Stimulated activated CD4-positive, alpha-beta T cell treated with anti-CD3 and anti-CD28 coated beads, Interleukin-4, amount 100 ng/mL, for 48 hours (primary cell): ENCODE measurements around the gene OCA2.
"Not testable (repeated sequence)": the region's sequence is repeated elsewhere in the genome, so short reads cannot be mapped to it uniquely, and the experiment has no call there.

Experiments used
- DNase-seq, 2 donors: peaks; one replicate each; pipeline ENCODE4 v3.0.0-alpha.2; 2020; ENCODE audit warnings: low read depth in 2 of 2

OCA2 gene

DNA sequence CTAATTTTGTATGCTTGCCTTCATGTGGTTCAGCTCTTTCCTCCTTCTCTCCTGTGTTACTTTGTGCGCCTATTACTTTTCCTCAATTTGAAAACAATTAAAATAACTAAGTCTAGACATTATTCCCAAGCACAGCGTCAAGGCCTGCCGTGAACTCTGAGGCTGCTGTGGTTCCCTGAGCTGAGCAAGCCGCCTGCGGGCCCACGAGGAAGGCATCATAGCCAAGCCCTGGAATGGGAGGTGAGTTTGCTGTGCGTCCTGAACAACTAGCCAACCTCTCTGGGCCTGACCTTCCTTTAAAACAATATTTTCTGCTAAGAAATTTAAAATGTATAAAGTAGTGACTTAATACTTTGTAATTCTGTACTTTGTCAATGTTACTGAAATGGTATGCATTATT lies 327.2 kb downstream of the OCA2 start:
- no peak for DNase-seq

DNA sequence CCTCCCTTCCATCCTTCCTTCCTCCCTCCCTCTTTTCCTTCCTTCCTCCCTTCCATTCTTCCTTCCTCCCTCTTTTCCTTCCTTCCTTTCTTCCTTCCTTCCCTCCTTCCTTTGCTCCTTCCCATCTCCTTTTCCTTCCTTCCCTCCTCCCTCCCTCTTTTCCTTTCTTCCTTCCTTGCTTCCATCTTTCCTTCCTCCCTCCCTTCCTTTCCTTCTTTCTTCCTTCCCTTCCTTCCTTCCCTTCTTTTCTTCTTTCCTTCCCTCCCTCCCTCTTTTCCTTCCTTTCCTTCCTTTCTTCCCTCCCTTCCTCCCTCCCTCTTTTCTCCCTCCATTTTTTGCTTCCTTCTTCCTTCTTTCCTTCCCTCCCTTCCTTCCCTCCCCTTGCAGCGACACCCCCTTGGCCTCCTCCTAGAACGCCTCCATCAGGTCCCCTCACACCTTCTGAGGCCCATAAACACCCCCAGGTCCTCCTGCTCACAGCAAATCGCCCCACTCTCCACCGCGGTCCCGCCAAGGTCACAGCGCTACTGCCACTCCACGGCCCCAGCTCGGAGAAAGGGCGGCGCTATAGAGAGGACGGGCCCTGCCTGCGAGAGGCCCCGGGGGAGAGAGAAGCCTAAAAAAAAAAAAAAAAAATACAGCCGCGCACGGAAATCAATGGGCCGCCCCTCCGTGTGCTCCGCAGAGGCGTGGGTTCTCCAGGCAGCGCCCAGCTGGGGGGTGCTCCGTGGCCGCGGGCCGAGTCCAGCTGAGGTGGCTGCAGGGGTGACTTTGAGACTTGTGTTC lies 328.2 kb downstream of the OCA2 start:
- no peak for DNase-seq

DNA sequence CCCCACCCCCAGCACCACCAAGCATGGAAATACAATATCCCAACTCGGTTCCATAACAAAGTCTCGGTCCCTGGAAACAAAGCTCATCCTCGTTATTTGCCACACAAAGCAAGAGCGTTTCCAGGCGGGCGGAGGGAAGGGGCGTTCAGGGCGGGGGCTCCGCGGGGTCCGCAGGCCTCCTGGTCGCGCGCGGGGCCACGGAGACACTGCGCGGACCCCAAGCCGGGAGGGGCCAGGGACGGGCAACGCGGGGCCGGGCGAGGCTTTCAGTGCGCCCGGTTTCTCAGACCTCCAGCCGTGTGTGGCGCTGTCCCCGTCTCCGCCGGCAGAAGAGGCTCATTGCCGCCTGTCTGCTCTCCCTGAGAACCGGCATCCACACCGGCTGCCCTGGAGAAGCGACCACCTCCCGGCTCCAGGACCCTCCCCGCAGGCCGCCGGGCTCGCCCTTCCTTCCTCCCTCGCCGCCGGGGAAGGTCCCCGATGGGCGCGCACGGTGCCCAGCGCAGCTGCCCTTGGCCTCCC lies 329.0 kb downstream of the OCA2 start:
- no peak for DNase-seq

DNA sequence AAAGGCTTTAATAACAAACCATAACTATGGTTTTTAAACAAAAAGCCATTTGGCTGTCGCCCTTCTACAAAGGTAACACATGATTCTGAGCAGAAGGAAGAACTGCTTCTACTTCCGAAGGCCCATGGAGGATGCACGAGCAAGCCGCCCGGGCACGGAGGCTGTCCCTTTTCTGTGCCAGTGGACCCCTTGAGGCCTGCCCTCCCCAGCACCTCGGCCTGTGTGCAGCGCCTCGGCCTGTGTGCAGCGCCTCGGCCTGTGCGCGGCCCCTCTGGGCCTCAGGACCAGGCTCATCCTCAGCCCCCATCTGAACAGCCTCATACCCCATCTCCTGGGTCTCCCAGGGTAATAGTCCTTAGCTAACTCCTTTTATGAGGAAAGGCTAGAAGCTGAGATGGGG lies 329.5 kb downstream of the OCA2 start:
- DNase-seq, result no peak

DNA sequence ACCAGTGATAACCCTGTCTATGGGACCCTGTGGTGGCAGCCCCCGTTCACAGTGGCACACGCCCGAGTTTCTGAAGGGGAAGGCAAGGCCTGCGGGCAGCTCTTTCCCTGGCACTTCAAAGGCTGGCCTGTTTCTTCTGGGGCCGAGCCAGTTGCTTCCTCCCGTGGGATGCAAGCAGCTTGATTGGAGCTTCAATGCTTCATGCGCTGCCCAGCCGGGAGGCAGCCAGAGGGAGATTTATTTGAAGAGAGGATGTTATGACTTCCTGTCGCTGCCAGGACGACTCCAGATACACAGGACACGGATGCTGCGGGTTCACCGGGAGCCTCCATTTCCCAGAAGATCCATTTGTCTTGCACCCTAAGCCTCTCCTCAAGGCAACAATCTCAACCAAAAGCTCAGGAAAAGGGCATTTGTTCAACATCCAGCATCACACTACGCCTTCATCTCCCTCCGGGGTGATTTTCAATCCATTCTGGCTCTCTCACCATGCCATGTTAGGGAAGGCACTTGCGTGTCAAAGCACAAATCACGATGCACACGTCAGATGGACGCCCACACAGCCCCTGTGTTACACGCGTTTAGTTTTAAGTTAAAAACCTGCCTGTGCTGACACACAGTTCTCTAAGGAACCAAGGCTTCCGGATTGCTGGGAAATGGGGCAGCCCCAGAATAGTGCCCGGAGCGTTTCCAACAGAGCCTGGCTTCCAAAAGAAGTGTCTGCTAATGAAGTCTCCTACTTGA lies 330.2 kb downstream of the OCA2 start:
- no peak for DNase-seq

DNA sequence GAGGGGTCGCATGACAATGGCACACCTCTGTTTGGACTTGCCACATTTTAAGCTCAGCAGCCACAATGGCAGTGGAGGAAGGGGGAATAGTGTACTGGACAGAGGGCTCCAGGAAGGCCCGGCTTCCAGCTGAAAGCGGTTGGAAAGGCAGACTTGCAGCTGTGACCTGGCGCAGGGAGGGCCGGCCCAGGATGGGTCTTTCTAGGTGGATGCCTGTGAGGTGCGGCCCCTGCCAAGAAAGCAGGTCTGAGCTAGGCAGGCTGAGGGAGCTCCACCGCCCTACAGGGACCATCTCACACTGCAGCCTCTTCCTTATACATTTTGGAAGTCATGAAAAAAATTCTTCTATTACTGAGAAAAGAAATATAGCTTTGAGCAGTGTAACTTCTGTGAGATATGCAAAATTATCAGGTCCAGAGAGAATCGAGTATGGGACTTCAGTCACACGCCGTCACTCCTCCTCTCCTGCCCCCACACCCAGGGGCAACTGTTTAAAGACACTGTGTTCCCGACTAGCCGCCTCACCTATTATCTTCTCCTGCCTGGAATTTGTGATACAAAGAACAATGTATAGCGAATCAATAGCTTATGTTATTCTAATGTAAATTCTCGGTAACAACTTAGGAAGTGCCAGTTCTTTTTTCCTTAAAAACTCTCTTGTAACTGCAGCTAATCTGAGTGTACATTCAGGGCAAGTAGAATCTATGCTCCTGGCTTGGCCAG lies 331.0 kb downstream of the OCA2 start:
- DNase-seq, result no peak

DNA sequence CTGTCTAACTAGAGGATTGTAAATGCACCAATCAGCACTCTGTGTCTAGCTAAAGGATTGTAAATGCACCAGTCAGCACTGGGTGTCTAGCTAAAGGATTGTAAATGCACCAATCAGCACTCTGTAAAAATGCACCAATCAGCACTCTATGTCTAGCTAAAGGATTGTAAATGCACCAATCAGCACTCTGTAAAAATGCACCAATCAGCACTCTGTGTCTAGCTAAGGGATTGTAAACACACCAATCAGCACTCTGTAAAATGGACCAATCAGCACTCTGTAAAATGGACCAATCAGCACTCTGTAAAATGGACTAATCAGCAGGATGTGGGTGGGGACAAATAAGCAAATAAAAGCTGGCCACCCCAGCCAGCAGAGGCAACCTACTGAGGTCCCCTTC lies 331.7 kb downstream of the OCA2 start:
- DNase-seq, result not testable (repeated sequence)

DNA sequence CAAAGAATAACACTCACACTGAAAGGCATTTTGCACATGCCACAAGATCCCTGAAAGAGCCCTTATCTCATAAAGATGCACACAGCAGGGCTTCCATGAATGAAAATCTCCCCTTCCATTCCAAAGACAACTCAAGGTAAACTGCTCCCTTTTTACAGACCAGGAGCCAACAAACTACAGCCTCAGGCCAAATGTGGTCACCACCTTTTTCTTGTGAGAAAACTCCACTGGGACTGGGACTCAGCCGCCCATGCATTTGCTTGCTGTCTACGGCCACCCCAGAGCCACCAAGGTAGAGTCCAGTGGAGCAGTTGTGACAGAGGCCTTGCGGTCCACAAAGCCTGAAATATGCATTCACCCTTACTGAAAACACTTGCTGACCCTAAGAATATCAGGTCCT lies 334.8 kb downstream of the OCA2 start:
- DNase-seq, result no peak

DNA sequence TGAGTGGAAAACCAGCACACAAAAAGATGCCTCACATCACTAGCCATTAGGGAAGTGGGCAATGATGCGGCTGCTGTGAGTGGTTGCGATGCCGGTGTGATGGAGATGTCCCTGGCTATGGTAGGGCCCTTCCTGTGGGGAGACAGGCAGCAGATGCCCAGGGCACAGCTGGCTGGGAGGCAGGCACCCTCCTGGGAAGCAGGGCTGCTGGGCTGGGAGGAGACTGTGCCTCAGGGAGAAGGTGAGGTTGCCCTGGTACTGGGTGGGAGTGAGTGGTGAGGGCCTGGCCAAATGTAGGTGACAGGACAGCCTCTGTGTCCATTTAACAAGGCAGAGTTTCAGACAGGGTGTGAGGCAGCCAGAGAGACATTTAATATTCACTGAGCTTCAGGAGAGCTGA lies 335.6 kb downstream of the OCA2 start:
- DNase-seq, result no peak

DNA sequence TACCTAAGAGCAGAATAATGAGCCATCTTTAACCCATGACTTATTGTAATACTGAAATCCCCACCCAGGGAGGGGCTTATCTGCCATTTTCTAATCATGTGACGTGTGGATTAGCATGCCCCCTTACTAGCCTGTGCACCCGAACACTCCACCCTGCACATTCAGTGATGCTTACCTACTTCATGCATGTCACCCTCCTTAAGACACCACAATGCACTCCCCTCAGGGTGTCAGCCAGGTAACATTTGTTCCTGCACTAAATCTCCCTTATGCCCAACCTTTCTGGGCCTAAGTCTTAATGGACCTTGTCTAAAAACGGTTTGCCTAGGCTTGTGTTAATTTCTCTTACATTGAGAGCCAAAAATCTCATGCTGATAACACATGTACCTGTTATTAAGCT lies 336.6 kb downstream of the OCA2 start:
- no peak for DNase-seq

DNA sequence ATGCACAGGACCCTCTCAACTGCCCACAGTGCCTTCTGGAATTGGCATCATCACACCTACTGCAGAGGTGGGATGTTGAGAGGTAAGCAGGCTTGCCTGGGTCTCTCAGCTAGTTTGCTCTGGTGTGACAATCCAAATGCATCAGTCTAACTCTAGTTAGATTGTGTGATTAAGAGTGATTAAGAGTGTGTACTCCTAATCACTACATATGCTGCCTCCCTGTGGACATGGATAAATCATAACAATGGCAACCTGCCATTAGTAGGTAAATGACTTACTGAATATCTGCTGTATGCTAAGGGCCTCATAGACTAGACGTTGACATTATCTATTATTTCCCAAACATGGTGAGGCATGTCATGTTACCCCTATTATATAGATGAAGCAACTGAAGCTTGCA lies 342.1 kb downstream of the OCA2 start:
- no peak for DNase-seq

DNA sequence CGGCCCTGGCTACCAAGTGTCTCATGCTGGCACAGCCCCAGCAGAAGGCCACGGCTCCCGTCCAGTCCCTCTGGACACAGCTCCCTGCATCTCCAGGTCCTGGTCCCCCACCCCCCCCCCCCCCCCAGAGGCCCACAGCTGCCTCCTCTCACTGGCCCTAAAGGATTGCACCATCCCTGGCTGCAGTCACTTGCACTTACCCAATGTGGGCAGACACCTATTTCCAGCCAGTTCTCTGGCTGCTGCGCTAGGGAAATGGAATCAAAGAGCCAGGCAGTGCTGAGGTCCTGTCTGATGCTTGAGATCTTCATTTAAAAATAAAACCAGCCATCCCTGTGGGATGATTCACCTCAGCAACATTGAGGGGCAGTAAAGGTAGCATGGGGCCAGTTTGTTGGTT lies 346.4 kb downstream of the OCA2 start:
- DNase-seq, result no peak

DNA sequence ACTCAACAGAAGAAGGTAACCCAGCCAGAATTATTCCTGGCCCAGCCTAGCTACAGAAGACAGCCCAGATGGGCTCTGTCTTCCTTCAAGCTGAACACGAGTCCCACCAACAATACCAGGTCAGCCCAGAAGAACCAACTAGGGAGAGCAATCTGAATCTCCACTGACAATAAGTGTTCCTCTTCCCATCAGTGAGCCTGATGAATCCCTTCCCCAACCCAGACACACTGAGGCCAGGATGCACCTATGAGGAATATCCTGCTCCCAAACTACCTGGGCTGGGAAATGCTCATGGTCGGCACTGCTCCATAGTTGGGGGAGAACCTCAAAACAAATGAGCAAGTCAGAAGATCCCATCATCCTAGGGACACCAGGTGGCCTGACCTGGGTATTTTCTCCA lies 351.1 kb downstream of the OCA2 start:
- DNase-seq, result no peak

DNA sequence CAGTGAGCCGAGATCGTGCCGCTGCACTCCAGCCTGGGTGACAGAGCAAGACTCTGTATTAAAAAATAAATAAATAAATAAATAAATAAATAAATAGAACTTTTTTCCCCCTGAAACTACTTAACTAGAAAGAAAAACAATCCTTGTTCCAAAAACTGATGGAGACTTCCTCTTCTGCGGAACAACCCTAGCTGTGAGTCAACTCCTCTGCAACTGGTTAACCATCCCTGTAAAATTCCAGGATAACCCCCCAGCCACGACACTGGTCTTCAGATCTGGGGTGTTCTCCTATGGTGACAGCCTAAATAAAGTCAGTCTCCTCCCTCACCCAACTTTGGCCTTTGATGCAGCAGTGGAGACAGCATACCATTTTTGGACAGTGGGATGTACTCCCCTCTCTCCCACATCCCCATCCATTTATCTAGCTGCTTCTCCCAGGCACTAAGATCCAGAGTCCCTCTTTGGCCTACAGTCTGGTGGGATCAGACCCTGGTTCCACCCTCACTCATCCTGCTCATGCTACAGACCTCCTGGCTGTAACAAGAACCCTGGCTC lies 352.6 kb downstream of the OCA2 start:
- DNase-seq, result no peak

DNA sequence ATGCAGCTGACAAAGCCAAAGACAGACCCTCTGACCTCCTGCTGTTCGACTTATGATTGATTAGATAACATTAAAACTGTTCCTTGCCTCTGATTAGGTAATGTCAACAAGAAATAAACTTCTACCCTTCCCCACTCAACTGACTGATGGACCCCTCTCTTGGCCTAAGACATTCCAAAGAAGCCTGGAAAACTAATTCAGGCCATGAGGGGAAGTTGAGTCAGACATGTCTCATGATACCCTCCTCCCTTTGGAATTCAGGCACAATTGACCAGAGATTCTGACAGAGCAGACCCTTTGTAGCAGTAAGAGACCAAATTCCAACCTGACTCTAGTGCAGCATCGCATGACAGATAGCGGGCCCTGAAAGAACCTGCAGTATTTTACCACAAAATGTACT lies 354.5 kb downstream of the OCA2 start:
- no peak for DNase-seq

DNA sequence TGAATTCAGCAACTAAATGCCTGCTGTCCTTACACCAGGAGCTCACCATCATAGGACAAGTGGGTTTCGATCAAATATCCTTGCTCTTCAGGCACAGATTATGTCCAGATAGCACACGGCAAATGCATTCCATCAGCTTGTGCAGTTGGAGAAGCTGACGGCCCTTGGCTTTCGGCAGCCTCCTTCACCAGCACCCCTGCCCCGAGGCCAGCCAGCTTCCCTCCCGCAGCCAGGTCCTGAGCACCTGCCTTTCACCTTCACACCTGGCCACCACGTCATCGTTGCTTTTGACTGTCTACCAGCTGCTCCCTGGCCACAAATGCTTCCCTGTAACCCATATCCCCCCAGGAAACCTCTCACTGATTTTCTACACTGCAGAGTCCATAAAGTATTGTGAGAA lies 355.5 kb downstream of the OCA2 start:
- DNase-seq, result no peak

DNA sequence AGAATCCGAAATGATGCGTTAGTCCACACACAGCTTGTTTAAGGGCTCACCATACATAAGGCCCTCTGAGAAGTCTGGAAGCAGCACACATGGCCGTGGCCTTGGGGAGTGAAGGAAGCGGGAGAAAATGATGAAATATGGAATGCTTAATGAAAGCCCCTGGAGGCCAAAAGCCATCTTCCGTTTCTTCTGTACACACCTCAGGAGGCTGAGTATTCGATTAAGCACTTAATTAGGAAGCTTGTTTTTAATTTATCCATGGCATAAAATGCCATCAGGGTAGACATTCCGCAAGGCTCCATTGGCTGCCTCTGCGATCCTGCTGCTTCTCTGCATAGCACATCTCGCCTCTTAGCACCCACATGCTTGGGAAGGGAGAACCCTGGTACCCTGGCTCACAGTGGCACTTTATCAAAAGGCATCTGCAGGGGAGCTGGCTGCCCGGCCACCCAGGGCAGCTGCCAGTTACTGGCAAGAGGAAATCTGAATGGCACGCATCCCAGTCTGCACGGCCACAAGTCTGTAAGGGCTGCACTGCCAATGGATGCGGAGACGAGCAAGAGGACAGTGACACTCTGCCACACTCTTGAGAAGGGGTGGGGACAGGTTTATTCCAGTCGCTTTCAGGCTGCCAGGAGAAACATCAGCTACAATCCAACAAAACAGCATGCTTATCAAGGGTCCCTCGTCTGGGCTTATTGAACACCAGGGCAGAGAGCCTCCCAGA lies 356.2 kb downstream of the OCA2 start:
- no peak for DNase-seq

DNA sequence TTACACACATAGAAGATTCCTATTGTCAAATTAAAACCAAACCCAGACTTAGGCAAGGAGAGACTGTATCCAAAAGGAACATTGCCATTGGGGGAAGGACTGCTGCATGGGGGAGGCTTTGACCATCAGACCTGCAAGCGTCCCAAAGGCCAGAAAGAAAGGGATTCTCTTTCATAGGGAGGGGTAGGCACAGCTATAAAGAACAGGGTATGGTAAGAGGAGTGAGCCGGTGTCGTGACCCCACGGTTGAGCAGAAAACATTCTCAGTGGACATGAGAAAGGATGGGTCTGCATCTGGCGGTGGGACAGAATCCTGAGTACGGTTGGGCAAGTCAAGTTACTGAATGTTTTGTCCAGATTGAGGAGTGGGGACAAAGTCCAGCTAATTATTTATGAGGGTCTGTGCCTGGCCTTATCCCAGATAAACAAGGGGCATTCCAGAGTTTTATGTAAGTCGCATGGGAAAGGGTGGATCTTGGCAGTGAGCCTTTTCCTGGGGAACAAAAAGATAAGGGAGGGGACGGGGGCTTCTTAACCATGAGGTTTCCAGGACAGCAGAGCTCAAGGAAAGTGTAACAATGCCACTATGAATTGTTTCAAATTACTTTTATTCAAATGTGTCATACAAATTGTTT lies 357.8 kb downstream of the OCA2 start:
- DNase-seq, result no peak

DNA sequence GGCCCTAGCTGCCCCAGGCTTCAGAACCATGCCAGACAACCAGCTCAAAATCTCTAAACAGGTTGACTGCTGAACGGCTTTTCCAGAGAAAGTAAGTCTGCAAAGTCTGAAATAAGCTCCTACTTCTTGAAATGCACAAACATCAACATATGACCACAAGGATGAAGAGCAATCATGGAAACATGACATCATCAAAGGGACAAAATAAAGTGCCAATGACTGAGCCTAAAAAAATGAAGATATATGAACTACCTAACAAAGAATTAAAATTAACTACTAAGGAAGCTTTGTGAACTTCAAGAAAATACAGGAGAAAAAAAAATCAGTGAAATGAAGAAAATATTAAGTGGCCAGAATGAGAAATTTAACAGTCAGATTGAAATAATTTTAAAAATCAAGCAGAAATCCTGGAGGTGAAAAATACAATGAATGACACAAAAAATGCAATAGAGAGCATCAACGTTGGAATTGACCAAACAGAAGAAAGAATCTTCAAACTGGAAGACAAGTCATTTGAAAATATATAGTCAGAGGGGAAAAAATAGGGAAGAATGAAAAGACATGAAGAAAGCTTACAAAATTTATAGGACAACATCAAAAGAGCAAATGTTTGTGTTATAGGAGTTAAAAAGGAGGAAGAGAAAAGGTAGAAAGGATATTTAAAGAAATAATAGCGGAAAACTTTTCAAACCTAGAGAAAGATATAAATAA lies 364.2 kb downstream of the OCA2 start:
- DNase-seq, result no peak

DNA sequence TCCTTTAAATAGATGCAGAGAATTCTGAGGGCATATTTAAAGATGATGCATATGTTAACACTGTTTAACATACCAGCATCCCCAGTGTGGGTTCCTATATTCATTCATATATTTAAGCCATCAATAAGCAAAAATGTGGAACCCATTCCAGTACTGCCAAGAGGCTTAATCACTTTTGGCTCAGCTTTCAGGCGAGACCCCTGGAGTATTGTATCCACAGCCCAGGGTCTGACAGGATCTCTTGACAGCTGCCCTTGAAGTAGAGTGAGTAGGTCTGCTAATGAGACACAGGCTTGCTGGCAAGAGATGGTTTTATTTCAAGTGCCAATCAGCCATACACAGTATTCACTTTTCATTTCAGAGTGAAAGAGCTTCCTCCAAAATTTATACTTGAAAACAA lies 367.3 kb downstream of the OCA2 start:
- DNase-seq, result no peak
